BLaER1 (cell line): ENCODE measurements around the gene SPATA31A3.
"Not testable (repeated sequence)": the region's sequence is repeated elsewhere in the genome, so short reads cannot be mapped to it uniquely, and the experiment has no call there.

ENCODE experiments used
- H3K27ac ChIP-seq: shearing (Covaris generic); formaldehyde crosslinking; 2 replicates; pipeline ENCODE4 v1.8.1; 2022
- H3K27me3 ChIP-seq: shearing (Covaris generic); formaldehyde crosslinking; 2 replicates; pipeline ENCODE4 v1.8.1; 2022
- H3K36me3 ChIP-seq: shearing (Covaris generic); formaldehyde crosslinking; 2 replicates; pipeline ENCODE4 v1.8.1; 2022
- H3K4me1 ChIP-seq: shearing (Covaris generic); formaldehyde crosslinking; 2 replicates; pipeline ENCODE4 v1.8.1; 2022
- H3K4me2 ChIP-seq: shearing (Covaris generic); formaldehyde crosslinking; 2 replicates; pipeline ENCODE4 v1.8.1; 2022
- H3K4me3 ChIP-seq: shearing (Covaris generic); formaldehyde crosslinking; 2 replicates; pipeline ENCODE4 v1.8.1; 2022
- H3K9ac ChIP-seq: shearing (Covaris generic); formaldehyde crosslinking; 2 replicates; pipeline ENCODE4 v1.8.1; 2022
- H3K9me3 ChIP-seq: shearing (Covaris generic); formaldehyde crosslinking; 2 replicates; pipeline ENCODE4 v1.8.1; 2022
- H4K20me1 ChIP-seq: shearing (Covaris generic); formaldehyde crosslinking; 2 replicates; pipeline ENCODE4 v1.8.1; 2022

Gene SPATA31A3

DNA sequence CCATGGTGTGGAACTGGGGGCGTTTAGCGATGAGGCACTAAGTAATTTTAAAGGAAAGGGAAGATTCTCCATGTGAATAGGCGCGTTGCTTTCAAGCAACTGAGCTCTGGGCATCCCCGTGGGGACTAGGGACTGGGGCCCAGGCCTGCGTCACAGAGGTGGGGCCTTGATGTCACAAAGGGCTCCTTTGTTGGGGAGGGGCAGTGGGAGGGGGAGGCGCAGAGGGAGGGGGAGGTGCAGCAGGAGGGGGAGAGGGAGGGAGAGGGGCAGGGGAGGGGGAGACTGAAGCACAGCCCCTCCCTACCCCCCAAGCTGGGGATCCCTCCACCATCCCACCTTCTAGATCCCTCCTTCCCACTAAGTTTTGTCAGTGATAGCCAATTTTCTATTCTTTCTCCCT is at the start of gene SPATA31A3:
Gene SPATA31A3, minus strand, starts transcription at position 101 of the 400 bp plus-strand sequence. Its CDS starts 29 bp downstream, at position 72.
- not testable (repeated sequence) for H3K9ac ChIP-seq, H3K27me3 ChIP-seq, H3K4me1 ChIP-seq, H3K36me3 ChIP-seq, H3K4me2 ChIP-seq, H3K4me3 ChIP-seq, H3K9me3 ChIP-seq, H3K27ac ChIP-seq, H4K20me1 ChIP-seq

GRCh38 chr9:66952576-66952975 is 39.8 kb downstream of the SPATA31A3 start:
- H3K9ac ChIP-seq, H3K4me3 ChIP-seq, H3K36me3 ChIP-seq, H4K20me1 ChIP-seq, H3K4me2 ChIP-seq, H3K27me3 ChIP-seq, H3K27ac ChIP-seq, H3K4me1 ChIP-seq, H3K9me3 ChIP-seq: not testable (repeated sequence)

GRCh38 chr9:66942400-66943155 is 49.8 kb downstream of the SPATA31A3 start:
- not testable (repeated sequence) for H4K20me1 ChIP-seq, H3K4me1 ChIP-seq, H3K27me3 ChIP-seq, H3K36me3 ChIP-seq, H3K27ac ChIP-seq, H3K4me3 ChIP-seq, H3K9ac ChIP-seq, H3K9me3 ChIP-seq, H3K4me2 ChIP-seq

- H3K9ac ChIP-seq, H4K20me1 ChIP-seq, H3K27ac ChIP-seq, H3K4me2 ChIP-seq, H3K36me3 ChIP-seq, H3K4me3 ChIP-seq, H3K9me3 ChIP-seq, H3K27me3 ChIP-seq, H3K4me1 ChIP-seq: not testable (repeated sequence)
Observed at GRCh38 chr9:66939878-66940830, 52.2 kb downstream of the SPATA31A3 start.

- not testable (repeated sequence) for H3K4me1 ChIP-seq, H3K9me3 ChIP-seq, H3K9ac ChIP-seq, H3K36me3 ChIP-seq, H4K20me1 ChIP-seq, H3K27ac ChIP-seq, H3K4me3 ChIP-seq, H3K4me2 ChIP-seq, H3K27me3 ChIP-seq
Observed at GRCh38 chr9:66938322-66938721, 54.0 kb downstream of the SPATA31A3 start.

- H3K4me1 ChIP-seq, H3K27ac ChIP-seq, H3K27me3 ChIP-seq, H3K4me2 ChIP-seq, H3K36me3 ChIP-seq, H3K9ac ChIP-seq, H3K9me3 ChIP-seq, H3K4me3 ChIP-seq, H4K20me1 ChIP-seq: not testable (repeated sequence)
Observed at GRCh38 chr9:66937662-66938061, 54.7 kb downstream of the SPATA31A3 start.
